Muscle of back (tissue), 11 donors: ENCODE measurements around the gene YPEL2. TPM values are rescaled to one million over a fixed set of nuclear protein-coding genes. Genes with fewer than 3 reads are reported as not detected.
A peak's percentile ranks its signal among the peaks of the same experiment; 100 is the strongest.
"Not testable (repeated sequence)": the region's sequence is repeated elsewhere in the genome, so short reads cannot be mapped to it uniquely, and the experiment has no call there.

Experiments used
- DNase-seq, 3 donors: peaks; one replicate each; pipeline versions ENCODE4 v3.0.0 to v3.0.0-alpha.2; 2013
- polyA plus RNA-seq, 10 donors: library from polyadenylated mRNA; unstranded; fragments of 120-200 nt; gene quantifications; one replicate each; pipeline ENCODE4 v1.2.1, GENCODE V29; 2013; ENCODE audit not compliant: insufficient read length in 10 of 10

Gene YPEL2
- polyA plus RNA-seq, 10 donors = 10.8 to 17.4 (median 14.4) TPM

GRCh38 chr17:59401725-59402124 lies 70.3 kb downstream of the YPEL2 start:
- no peak for DNase-seq

GRCh38 chr17:59402760-59403159 lies 71.3 kb downstream of the YPEL2 start:
- no peak for DNase-seq

- no peak for DNase-seq
These were observed 73.0 kb downstream of the YPEL2 start for GRCh38 chr17:59404471-59404870.

GRCh38 chr17:59405944-59406705 lies 74.7 kb downstream of the YPEL2 start:
- no peak for DNase-seq

- DNase-seq = no peak
These were observed 75.4 kb downstream of the YPEL2 start for GRCh38 chr17:59406808-59407381.

- DNase-seq = no peak
These were observed 78.0 kb downstream of the YPEL2 start for GRCh38 chr17:59409336-59410048.

DNA sequence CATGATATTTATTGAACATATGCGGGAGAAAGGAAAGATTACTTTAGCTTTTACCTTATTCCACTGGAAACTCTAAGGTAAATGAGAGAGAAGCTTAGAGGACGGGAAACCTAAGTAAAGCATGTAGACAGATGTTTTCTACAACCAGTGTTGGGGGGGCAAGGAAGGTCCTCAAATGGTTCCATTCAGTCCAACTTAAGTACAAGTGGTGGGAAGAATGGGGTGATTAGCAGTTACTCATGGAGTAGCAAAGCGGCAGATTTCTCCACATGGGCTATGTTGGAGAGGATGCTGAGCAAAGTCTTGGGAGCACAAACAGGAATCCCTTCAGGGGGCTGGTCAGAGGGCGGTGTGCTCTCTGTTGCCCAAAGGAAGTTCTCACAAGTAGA lies 78.6 kb downstream of the YPEL2 start:
- DNase-seq = no peak

GRCh38 chr17:59412431-59412830 lies 81.0 kb downstream of the YPEL2 start:
- DNase-seq = not testable (repeated sequence)

DNA sequence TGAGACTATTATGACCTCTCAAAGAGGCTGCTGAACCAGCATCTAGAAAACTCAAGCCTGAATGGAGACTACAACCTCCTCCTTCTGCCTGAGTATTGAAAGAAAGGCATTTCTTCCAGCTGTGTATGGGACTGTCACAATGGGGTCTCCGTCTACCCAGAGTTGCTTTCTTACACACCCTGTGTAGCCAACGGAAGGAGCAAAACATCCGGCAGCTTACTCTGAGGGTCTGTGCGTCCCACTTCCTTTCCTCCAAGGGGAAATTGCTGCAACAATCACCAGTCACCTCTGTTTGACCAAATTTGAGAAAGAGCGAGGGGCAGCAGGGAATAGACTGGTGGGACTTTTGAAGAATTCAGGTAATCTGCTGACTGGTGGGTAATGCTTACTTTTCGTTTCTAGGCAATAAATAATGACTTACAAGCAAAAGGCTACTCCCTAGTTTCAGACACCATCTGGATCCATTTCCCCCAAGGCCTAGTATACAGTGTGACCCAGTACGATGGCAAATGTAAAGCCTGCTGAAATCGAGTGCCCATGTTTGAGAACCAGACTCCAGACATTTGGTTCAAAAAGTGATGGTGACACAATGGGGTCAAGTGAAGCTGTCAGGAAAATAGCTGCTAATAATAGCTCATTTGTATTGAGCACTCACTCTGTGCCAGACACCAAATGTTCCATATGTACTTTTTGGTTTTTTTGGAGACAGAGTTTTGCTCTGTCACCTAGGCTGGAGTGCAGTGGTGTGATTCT lies 81.7 kb downstream of the YPEL2 start:
- DNase-seq = no peak

- no peak for DNase-seq
These were observed 83.9 kb downstream of the YPEL2 start for GRCh38 chr17:59415397-59415796.

- DNase-seq = no peak
These were observed 84.7 kb downstream of the YPEL2 start for GRCh38 chr17:59416184-59416583.

DNA sequence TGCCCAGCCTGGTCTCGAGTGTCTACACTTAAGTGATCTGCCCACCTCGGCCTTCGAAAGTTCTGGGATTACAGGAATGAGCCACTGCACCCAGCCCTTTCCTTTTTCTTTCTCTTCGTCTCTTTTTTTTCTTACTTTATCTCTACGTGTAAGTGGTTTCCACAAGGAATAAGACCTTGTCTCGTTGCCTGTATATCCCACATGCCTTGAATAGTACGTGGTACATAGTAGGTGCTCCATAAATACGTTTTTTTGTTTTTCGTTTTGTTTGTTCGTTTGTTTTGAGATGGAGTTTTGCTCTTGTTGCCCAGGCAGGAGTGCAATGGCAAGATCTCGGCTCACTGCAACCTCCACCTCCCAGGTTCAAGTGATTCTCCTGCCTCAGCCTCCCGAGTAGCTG lies 86.0 kb downstream of the YPEL2 start:
- DNase-seq = no peak

DNA sequence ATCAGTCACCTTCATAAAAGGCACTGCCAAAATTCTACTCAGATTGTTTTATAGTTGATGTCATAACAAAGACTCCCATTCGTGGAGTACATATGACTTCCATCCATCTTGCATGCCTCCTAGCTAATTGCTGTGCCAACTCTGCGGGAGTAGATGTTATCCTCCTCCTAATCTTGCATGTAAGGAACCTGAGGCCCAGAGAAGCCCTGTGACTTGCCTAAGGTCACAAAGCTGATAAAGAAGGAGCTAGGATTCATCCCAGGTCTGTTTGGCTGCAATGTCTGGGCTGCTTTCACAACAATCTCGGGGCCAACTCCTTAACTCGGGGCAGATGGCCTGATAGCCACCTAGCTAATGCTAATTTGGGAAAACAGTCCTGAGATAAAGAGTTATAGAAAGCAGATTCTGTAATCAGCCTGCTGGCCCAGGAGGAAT lies 87.3 kb downstream of the YPEL2 start:
- DNase-seq = no peak

DNA sequence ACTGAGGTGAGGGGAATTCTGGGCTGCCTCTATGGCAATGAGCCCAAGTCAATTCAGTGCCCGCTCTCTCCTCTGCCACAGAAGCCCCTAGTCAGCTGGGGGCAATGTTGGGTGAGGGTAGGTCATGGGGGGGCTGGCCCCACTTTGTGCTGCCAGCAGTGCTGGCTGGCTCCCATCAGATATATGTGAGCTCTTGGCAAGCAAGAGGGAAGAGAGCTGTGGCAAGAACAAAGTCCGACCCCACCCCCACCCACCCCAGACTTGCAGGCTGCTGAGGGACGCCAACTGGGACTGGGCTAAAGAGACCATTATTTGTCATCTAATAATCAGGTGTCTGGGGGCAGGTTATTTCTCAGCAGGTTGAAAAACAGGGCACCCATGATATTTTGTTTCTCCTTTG lies 89.4 kb downstream of the YPEL2 start:
- DNase-seq = no peak

GRCh38 chr17:59421722-59422121 lies 90.3 kb downstream of the YPEL2 start:
- no peak for DNase-seq

GRCh38 chr17:59423137-59423724 lies 91.8 kb downstream of the YPEL2 start:
- DNase-seq = peak; percentile 53 to 81 (median 75)

- no peak for DNase-seq
These were observed 92.4 kb downstream of the YPEL2 start for GRCh38 chr17:59423903-59424302.

GRCh38 chr17:59424331-59424730 lies 92.9 kb downstream of the YPEL2 start:
- DNase-seq = no peak

GRCh38 chr17:59425085-59425931 lies 93.9 kb downstream of the YPEL2 start:
- DNase-seq = peak; percentile 58 to 80 (median 60)

DNA sequence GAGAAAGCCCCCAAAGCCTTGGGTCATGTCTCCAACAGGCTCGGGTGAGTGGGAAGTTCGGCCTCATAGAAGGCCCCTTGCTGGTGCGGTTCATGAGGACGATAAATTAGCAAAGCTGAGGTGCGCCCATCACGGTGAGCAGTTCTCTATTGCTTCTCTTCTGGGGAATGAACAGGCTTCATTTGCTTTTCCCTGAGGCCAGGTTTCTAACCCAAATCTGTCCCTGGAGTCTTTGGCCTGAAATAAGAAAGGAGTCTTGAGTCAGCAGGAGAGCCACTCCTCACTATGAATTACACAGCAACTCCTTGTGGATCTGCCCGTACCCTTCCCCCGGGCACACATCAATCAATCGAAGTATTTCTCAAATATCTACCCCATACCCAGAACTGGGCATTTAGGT lies 94.6 kb downstream of the YPEL2 start:
- no peak for DNase-seq

DNA sequence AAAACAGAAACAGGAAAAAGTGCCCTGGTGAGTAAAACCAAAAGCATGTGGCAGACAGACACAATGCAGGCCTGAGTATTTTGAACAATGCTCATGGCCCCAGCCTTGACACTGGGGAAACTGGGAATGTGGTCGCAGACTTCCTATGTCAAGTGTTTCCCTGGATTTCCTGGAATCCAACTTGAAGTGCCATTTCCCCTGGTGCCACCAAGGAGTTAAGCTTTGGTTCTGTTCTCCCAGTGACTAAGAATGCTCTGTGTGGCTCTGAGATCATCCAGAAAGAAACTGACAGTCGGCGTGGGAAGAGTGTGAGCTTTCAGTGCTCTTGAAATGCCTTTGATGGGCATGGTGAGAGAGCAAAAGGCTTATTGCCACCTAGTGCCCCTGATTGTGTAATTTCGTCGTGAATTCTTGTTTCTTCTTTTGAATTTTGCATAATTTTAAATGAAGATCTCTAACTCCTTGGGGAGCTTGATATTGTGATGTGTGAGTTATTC lies 96.0 kb downstream of the YPEL2 start:
- DNase-seq = no peak
